Purkinje cell (primary cell): ENCODE measurements around the gene ATP8B4. TPM values are rescaled to one million over a fixed set of nuclear protein-coding genes. Genes with fewer than 3 reads are reported as not detected.

Source experiments
- polyA plus RNA-seq: library from polyadenylated mRNA; unstranded; fragments of >200 nt; fragmentation: Nextera tagmentation; gene quantifications from 2 replicates; pipeline ENCODE4 v1.2.1, GENCODE V29; 2014

ATP8B4 gene, protein sequence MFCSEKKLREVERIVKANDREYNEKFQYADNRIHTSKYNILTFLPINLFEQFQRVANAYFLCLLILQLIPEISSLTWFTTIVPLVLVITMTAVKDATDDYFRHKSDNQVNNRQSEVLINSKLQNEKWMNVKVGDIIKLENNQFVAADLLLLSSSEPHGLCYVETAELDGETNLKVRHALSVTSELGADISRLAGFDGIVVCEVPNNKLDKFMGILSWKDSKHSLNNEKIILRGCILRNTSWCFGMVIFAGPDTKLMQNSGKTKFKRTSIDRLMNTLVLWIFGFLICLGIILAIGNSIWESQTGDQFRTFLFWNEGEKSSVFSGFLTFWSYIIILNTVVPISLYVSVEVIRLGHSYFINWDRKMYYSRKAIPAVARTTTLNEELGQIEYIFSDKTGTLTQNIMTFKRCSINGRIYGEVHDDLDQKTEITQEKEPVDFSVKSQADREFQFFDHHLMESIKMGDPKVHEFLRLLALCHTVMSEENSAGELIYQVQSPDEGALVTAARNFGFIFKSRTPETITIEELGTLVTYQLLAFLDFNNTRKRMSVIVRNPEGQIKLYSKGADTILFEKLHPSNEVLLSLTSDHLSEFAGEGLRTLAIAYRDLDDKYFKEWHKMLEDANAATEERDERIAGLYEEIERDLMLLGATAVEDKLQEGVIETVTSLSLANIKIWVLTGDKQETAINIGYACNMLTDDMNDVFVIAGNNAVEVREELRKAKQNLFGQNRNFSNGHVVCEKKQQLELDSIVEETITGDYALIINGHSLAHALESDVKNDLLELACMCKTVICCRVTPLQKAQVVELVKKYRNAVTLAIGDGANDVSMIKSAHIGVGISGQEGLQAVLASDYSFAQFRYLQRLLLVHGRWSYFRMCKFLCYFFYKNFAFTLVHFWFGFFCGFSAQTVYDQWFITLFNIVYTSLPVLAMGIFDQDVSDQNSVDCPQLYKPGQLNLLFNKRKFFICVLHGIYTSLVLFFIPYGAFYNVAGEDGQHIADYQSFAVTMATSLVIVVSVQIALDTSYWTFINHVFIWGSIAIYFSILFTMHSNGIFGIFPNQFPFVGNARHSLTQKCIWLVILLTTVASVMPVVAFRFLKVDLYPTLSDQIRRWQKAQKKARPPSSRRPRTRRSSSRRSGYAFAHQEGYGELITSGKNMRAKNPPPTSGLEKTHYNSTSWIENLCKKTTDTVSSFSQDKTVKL
- polyA plus RNA-seq: 0.58 TPM in 1 of 2 replicates, not detected in the other

DNA sequence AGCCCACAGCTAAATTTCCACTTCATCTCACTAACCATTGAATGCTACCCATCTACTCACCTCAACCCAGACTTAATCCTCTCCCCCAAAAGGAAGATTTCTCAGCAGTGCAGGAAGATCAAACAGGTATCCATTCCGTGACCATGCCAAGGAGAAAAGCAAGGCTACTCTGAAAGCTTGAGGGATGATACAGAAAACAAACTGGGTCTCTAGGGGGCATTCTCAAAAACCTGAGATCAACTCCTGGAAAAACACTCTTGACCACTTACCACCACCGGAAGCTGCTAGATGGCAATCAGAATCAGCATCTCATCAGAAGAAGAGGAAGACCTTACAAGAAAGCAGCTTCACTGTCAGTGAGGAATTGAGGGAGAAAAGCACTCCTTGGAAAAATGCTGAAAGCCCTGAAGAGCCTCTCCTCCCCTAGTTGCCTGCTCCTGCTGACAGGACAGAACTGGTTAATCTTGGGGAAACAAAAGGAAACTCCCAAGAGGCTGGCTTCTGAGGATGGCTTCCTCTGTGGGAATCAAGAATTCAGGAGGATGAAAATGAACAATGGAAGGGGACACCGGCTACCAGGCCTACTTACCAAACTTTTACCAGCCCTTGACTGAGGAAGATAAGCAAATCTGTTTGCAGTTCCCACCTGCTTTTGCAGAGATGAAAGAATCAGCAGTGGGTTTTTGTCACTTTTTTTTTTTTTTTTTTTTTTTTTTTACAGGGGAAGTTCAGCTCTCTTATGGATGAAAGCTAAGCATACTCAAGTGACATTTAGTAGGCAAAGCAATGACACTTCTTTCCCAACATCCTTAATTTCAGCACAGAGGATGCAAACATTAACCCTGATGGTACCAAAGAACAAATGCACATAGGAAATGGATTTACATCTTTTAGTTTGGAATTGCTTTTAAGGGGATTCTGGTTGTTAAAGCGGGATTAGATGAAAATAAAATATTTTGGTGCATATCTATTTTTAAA, at the start of gene ATP8B4:
Gene ATP8B4, minus strand, starts transcription at position 171 of the 978 bp plus-strand sequence. CDS start 12,267 bp downstream, outside the sequence.

Other genes starting within 250 kb of the ATP8B4 start
- not detected in 2 replicates for gene SLC27A2, start 63.0 kb upstream of the ATP8B4 start, polyA plus RNA-seq
- 1.2 and 2.6 TPM in 2 replicates for gene HDC, start 146.5 kb upstream of the ATP8B4 start, polyA plus RNA-seq
- gene GABPB1, start 236.0 kb upstream of the ATP8B4 start, polyA plus RNA-seq: 6.3 and 6.9 TPM in 2 replicates